Cortex of kidney (tissue), 1 donor: ENCODE data around the gene DSCAML1.

Experiments
- DNase-seq: peaks from one replicate; lab custom pipeline; 2025; lab: John Stamatoyannopoulos, UW

The DSCAML1 gene

DNA sequence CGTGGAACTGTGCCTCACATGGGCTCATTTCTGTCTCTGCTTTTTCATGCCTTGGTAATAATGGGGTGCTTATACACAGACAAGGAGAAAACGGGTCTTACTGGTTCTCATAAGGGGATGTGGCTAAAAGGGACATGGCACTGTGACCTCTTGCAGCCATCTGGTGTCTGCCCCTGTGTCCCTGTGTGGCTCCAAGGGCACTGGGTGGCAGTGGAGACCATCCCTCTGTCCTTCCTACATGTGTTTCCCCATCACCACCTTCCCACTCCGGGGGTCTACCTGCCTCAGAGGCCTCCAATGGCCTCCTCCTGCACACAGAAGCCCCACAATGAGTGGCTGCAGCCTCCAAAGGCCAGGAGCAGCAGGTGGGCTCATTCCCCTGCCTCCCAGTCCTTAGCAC is 248.1 kb downstream of the DSCAML1 start:
- DNase-seq = no peak

DNA sequence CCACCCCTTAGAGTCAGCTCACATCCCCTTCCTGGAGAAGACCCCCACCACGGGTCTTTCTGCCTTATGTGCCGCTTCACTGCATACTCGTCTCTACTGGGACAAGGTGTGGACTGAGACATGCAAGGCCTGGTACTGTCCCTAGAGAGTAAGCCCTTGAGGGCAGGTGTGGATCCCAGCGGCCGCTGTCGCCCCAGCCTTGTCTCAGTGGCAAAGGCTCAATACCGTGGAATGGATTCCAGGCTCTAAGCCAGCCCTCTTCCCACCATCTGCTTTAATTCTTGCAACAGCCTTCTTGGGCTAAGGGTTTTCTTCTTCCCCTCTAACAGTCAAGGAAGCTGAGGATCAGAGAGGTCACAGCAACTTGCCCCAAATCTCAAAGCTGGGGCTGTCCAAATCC is 249.1 kb downstream of the DSCAML1 start:
- no peak for DNase-seq

DNA sequence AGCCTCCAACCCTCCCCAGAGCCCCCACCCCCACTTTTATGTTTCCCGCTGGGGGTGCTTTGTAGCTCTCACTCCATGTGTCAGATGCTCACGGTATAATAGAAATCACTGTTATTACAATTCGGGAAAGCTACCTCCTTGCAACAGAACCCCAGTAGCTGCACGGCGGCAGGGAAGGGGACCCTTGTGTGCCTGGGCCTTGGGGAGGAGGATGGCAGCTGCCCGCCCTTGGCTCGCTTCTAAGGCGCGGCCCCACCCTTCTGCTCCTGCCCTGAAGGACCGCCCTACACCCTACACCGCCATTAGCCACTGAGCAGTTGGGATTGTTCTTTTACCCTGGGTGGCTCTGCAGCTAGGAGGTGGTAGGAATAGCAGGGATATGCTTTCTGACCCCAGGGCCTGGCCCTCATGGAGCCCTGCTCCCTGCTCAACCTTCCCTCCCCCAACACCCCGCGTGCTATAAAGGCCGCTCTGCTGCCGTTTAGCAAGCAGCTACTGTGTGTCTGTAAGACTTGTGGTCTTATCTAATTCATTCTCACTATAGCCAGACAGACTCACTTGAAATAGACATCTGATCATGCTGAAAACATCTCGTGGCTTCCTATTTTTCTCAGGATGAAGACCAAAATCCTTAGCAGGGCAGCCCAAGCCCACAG is 249.7 kb downstream of the DSCAML1 start:
- no peak for DNase-seq

DNA sequence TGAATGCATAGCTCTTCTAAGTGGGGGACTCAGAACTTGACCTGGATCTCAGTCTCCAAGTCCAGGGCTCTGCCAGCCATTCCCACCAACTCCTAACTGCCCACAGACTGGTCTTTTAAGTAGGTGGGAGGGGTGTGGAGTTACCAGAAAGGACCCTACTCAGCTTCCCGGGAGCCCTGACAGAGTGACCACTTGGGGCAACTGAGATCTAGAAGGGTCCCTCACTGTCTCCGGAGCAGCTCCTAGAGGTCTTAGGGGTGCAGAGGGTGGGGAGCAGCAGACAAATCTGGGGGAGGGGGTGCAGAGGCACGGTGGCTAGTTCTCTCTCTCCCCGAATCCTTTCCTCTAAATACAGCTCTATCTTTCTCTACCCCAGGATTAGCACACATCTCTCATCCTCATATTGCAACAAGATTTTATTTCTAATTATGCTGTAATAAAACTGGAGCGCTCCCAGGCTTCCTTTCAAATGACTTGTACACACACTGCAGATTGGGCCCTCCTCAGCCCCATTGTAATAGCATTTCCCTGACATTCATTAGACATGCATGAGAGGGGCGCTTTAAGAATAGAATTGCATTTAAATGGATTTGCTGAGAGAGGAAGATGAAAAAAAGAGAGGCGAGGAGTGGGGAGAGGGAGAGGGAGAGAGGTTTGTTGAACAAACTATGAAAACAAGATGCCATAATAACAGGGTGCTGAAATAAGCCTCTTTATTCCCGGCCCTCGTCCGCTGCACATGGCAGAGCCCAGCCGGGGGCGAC is 250.4 kb downstream of the DSCAML1 start:
- no peak for DNase-seq

DNA sequence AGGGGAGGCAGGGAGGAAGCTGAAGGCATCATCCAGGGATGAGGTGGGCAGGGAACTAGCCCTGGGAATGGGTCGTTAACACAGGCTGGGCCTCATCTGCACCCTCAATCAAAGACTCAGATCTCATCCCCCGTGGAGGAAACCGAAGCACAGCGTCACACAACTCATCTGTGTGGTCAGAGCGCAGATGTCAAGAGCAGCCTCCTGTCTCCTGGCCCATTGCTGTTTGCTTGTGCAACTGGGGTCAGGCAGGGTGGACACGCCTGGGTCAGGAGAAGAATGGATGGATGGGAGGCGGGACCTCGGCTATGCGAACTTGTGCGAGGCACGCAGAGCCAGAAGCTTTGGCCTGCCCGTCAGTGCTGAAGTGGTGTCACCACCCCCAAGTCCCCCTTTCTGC is 251.3 kb downstream of the DSCAML1 start:
- DNase-seq = no peak

DNA sequence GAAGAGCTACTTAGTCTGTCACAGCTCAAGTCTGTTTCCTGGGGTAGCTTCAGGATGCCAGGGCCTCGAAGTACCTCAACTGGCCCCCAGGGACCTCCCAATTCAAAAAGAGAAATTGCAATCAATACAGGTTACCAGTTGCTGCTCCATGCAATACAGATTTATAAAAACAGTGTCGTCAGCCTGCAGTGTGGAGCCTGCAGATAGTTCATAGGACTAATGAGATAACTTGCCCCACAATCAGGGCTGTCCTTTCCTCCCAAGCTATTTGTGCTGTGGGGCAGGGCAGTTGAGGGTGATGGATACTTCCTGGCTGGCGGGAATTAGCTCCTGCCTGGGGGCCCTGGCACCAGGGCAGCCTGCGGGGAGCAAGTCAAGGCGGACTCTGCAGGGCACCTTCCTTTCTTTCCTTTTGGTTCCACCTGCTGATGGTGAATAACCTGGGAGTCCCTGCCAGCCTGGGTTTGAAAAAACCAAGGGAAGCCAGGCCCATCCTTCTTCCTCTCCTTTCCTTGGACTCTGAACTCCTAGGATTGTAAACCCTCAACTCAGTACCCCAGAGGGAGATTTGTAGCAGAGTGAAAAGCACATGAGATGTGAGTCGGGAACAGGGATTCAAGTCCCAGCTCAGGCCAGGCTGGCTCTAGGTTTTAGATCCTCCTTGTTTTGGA is 252.8 kb downstream of the DSCAML1 start:
- no peak for DNase-seq

DNA sequence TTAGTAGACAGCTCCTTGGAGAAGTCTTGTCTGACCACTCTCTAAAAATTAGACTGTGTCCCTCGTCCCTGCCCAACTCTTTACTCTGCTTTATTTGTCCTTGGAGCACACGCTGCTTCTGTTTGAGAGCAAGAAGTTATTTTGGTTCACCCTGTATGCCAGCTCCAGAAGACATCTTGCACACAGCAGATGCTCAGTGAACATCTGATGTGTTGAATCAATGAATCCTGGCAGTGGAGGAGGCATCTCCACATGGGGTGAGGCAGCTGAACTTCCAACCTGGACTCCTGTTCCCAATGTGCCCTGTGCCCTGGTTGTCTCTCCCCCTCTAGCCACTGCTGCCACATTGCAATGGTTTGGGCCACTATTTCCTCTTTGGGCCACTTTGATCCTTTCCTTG is 255.8 kb downstream of the DSCAML1 start:
- DNase-seq = no peak

DNA sequence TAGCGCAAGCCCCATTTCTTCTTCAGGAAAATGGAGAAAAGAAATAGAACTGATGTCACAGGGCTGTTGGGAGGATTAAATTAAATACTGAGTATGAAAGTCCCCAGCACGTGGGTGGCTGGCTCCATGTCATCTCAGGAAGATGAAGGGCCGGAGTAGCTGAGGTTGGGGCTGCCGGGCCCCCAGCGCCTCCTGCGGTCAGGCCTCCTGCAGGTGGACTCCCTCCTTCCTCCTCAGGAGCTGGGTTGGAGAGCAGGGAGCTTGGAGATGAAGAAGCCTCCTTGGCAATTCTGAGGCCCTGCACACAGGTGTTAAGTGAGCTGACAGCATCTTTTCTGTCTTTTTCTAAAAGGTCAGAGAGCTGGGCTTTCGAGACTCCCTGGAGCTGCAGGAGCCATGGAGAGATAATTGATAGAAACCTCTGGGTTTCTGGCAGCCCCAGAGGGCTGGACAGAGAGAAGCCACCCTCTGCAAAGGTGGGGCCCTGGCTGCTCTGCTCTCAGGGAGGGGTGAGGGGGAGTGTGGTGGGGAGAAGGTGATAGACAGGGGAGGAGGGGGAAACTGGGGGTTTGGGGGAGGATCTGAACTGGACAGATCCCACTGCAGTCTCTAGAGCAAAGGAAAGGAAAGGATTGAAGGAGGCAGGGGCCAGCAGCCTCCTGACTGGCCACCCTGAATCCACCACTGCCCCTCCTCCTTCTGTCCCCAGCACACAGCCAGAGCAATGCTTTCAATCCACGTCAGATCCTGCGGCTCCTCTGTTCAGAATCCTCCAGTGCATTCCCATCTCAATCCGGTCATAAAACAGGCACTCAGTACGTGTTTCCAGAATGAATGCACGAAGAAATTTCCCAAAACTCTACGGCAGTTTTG is 258.5 kb downstream of the DSCAML1 start:
- DNase-seq = no peak

DNA sequence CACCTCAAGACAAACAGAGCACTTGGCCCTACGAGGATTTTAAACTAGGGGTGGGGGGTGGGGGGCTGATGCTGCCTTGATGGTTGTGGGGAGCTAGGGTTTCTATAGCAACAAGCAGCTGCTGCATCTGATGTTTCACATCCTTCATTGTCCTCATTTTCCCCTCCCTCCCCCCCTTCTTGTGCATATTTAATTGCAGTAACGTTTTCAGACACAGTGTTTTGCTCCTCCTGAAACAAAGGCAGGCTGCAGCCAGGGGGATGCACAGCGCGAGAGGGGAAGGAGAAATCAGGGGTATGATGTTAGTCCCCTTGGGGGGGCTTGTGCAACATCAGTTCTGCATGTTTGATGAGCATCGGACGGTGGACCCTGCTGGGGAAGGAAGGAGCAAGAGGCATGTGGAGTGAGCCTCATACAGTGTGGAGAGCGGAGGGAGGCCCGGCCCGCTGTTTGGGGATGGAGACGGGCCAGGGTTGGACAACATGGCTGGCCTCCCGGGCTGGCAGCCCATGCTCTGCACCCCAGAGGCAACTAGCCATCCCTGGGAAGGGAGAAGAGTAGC is 261.1 kb downstream of the DSCAML1 start:
- no peak for DNase-seq

DNA sequence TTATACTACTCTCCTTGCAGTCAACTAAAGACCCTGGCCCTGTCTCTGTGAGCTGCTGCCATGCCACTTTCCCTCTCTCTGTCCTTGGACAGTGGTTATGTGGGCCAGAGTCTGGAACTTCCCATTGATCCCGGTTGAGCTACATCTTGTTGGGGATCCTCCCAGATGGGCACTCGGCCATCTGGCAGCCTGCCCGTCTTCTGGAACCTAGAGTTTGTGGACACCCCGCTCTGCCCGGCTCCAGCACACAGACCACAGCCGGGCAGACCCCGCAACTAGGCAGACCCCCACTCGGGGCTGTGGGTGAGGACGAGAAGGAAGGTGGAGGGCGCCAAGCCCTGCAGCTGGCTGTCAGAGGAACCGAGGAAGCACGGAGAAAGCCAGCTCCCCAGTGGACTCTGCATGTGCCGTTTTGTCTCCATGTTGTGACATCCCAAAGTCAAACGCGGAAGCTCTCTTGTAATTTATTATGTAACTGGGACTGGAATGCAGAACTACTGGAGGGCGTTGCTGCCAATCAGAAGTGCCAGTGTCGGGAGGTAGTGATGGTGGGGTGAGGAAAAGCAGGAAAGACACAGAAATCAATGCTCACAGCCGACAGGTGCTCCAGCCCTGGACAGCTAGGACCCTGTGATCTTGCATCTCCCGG is 261.7 kb downstream of the DSCAML1 start:
- DNase-seq = no peak

DNA sequence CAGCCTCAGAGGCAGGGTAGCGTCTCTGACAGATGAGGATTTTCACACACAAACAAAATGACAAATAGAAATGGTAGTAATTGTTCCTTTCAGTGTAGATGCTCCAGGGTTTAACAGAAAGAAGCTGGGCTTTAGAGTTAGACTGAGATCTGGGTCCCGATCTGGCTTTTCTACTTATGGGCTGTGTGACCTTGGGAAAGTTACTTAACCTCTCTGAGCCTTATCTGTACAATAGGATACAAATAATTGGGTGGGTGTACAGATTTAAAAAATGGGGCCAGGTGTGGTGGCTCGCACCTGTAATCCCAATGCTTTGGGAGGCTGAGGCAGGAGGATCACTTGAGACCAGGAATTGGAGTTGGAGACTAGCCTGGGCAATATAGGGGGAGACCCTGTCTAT is 264.4 kb downstream of the DSCAML1 start:
- no peak for DNase-seq

DNA sequence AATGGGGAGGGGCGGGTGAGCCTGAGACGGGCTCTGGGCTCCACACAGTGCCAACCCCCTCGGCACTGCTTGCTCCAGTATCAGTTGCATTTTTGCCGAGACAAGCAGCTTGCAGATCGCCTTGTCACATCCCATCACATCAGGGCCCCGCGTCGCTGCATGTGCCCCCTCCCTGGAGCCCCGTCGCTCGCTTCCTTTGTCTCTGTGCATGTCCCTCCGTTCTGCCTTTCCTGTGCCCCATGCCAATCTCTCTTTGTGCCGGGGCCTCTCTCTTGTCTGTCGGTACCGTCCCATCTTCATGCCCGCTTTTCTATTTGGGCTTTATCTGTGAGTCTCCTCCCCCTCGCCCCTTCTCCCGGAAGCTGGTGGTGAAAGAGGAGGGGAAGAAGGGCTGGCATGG is 267.2 kb downstream of the DSCAML1 start:
- DNase-seq = no peak

DNA sequence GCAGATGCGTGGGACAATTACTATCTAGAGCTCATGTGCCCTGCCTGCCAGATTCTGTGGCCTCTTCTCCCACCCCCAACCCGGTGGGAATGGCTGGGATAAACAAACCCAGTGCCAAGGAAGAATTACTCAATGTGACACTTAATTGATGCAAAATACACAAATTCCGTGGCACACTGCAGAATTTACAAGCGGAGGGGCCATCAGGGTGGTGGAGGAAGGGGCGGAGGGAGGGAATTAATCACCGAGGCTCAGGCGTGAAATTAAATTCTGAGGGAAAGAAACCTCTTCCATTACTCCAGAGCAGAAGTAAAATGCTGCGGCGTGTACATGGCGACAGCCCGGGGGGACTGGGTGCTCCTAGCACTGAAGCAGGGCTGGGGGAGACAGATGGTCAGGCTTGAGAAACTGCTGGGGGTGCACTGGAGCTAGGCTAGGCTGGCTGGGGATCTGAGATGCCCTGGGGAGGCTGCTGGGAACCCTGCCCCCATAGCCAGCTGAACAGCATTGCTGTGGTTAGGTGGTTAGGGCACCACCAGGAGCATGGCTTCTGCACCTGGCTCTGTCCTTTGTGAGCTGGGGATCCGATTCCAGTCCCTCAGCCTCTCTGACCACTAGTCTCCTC is 268.8 kb downstream of the DSCAML1 start:
- no peak for DNase-seq

DNA sequence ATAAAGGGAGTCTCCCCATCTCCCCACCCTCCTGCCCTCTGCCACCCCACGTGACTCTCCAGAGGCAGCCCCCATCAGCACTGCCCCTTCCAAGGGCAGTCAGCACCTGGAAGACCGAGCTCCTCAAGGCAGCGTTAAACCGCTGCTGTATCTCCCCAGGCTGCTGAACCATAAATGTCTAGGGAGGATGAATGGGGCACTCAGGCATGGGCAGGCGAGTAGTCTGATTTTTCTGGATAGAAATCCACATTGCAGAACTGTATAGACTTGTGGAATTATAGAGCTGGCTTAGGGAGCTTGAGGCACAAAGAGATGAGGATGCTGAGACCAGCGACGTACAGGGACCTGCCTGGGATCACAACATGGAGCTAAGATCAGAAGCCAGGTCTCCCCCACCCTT is 269.7 kb downstream of the DSCAML1 start:
- no peak for DNase-seq

DNA sequence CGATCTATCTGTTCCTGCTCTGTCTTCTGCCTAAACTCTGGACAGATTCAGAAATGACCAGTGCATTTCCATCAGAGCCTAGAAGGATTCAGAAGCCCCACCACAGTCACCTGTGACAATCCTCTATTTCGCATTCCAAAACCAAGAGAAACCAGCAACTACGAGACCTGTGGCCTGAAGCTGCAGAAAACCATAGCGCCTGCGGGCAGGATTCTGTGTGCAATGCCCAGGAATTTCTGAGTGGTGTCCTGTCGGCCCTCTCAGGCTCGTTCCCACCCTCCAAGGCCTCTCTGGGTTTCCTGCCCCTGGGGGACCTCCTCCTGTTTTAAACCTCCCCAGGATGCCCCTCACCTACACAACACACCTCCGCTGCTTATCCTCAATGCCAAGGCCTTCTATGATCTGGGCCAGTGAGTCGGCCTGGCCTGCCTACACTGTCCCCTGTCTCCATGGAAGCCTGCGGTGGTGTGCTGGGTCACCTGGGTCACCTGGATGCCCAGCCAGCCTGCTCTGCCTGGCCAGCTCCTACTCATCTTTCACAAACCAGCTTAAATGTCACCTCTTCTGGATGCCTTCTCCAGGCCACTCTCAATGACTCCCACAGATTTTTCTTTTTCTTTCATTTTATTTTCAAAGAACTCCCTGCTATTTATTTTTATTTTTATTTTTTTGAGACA is 271.0 kb downstream of the DSCAML1 start:
- DNase-seq = no peak

DNA sequence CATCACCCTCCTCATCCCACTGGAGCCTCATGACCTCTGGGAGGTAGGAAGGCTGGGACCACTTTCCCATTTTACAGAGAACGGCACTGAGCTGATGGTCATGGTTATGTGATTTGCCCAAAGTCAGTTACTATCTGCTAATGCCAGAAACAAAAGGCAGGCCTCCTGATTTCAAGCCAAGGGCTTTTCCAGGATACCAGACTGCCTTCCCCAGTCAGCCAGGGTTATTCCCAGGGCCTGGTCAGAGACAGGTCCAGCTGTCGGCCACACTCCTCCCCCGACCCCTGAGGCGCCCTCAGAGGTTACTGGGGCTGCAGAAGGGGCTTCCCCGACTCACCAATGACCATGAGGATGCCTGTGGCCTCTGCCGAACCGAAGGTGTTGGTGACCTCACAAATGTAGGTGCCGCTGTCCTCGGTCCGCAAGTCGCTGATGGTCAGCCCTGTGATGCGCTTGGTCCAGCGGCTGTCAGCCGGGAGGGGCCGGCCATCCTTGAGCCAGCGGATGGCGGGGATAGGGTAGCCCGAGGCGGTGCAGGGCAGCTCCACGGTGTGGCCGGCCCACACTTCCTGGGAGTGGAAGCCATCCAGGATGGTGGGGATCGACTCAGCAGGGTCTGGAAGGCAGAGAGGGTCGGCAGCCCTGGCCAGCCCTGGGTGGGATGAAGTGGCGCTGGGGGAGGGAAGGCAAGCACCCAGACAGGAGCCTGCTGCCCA is 272.4 kb downstream of the DSCAML1 start:
- no peak for DNase-seq

DNA sequence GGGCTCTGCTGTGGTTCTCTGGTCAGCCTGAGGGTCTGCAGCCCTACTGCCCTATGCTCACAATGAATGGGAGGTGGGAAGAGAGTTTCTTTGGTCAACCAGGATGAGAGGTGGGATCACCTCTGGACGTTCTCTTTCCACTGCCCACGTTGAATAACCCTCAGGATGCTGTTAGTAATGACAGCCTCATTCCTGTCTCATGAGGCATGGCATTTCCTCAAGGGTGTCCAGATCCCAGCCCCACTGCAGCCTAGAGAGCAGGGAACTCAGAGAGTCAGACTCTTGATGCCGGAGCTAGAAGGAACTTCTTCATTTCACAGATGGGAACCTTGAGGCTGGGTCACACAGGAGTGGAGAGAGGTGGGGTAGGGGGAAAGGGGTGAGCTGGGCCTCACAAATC is 273.3 kb downstream of the DSCAML1 start:
- no peak for DNase-seq

DNA sequence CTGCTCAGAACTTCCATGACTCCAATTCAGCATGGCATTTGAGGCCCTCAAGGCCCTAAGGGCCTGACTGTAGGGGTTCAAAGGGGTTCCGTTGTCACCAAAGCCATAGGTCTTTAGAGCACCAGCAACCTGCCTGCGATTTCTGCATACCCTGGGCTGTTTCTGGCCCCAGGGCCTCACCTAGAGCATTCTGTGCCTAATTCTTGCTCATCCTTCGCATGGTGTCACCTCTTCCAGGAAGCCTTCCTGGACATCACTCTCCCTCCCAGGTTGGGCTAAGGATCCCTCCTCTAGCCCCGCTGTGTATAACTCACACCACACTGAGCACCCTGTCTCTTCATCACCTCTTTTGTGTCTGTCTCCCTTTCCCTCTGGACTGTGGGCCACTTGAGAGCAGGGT is 275.0 kb downstream of the DSCAML1 start:
- no peak for DNase-seq

DNA sequence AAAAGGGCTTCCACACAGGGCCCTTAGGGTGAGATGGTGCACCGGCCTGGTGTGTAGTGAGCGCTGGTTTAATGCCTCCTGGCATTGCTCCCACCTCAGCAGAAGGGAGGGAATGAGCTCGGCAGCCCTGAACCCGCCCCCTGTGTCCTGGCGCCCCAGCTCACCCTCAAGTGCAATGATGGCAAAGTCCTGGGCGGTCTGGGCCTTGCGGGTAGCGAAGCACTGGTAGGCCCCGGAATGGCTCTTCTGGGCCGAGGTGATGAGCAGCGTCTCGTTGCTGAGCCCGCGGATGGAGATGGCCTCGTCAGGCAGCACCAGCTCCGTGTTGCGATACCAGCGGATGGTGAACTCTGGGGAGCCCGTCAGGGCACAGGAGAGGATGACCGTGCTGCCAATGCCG is 276.1 kb downstream of the DSCAML1 start:
- no peak for DNase-seq

DNA sequence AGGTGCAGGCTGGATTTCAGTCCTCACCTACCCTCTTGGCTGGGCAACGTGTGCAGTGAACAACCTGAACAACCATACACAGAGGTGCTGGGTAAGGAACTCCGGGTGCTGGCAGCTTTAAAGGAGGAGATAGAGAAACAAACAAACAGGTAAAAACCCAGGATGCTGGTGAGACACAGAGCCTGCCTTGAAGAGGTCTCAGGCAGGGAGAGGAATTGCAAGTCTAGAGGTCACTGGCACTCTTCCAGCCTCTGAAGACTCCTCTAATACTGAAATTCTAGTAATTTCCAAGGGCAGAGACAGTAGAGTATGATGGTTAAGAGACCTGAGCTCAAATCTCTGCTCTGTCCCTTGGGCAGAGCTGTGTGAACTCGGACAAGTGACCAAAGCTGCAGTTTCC is 276.8 kb downstream of the DSCAML1 start:
- no peak for DNase-seq
